Activated T-cell treated with anti-CD3 and anti-CD28 coated beads for 24 hours (primary cell): ENCODE measurements around the gene GANC.

Source experiments
- DNase-seq: peaks from one replicate; pipeline ENCODE4 v3.0.0-alpha.2; 2020; ENCODE audit warnings: low read depth

The GANC gene

GRCh38 chr15:42384597-42384996, 111.6 kb downstream of the GANC start:
- DNase-seq: no peak

DNA sequence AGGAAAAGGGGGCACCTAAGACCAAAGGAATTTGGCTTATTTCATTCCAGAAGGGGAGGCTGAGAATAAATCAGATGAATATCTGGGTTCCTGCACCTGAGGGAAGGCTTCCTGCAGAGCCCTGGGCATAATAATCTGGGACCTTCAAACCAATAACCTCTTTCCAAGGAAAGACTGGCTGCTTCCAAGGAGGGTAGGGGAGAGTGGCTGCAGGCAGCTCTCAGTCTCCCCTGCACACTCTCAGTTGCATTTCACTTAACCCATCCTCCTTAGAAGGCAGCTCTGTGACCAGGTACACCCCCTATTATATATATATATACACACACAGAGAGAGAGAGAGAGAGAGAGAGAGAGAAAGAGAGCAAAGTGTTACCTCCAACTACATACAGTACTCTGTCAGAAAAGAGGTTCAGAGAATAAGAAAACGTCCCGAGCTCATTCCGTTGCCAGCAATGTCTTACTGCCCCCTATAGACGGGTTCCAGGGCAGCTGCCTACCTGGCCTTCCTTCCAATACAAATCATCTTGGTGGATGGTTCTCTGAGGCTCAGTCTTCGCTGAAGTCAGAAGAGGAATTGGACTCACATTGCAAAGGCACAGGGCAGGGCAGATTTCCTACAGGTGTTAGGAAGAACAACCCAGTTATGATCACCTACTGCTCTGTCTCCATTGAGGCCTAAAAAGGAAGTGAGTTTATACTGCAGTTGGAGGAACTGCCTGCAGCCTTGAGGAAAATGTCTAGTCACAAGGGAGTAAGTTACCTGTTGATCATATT, 112.4 kb downstream of the GANC start:
- DNase-seq: no peak

GRCh38 chr15:42385980-42386700, 113.1 kb downstream of the GANC start:
- no peak for DNase-seq

DNA sequence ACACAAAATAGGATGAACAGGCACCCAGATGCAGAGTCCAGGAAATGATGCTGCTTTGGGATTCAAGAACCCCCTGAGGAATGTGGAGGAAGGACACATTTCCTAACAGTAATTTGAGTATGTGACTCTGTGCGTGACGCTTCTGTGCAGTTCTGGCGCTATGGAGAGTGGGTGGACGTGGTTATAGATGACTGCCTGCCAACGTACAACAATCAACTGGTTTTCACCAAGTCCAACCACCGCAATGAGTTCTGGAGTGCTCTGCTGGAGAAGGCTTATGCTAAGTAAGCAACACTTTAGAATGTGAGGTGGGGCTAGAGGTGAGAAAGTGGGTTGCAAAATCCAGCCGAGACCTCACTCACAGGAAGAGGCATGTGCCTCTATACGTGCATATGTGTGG, 114.6 kb downstream of the GANC start:
- no peak for DNase-seq

DNA sequence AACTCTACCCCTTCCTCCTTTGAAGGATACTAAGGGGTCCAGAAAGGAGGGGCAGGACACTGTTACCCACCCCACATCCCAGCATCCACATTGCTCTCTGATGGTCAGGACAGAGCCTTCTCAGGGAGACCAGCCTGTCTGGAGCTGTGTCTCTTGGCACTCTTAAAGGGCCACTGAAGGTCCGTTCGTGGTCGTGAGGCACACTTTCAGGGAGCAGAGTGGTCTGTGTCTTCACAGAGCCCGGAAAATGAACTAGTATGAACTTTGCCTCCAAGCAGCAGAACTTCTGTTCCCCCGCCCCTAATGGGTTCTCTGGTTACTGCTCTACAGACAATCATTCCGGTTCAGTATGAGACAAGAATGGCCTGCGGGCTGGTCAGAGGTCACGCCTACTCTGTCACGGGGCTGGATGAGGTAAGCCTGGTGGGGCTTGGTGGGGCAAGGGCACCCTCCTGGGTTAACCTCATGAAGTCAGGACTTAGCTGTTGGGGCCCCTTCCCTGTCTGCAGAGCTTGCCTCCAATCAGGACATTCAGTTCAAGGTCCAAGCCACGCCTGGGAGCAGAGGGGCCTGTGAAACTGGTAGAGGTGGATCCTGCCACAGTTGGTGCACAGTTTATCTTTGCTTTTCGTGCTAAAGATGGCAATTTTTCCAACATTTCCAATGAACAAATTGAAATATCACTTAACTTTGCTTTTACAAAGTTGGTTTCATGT, 119.5 kb downstream of the GANC start:
- no peak for DNase-seq

DNA sequence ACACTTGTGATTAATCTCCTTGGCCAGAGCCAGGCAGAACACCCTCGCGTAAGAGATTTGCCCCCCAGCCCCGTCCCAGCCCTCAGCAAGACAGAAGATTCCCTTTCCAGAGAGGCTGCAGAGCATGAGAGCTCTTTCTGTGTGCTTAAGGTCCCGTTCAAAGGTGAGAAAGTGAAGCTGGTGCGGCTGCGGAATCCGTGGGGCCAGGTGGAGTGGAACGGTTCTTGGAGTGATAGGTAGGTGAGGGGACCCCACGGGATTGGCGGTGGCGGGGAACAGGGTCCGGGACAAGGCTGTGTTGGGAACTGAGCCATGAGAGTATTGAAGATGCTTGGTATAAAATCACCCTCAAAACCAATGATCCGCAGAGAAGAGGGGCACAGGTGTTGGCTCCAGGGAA, 121.1 kb downstream of the GANC start:
- no peak for DNase-seq

- DNase-seq: no peak
Measured at GRCh38 chr15:42395838-42396237, 122.8 kb downstream of the GANC start.

DNA sequence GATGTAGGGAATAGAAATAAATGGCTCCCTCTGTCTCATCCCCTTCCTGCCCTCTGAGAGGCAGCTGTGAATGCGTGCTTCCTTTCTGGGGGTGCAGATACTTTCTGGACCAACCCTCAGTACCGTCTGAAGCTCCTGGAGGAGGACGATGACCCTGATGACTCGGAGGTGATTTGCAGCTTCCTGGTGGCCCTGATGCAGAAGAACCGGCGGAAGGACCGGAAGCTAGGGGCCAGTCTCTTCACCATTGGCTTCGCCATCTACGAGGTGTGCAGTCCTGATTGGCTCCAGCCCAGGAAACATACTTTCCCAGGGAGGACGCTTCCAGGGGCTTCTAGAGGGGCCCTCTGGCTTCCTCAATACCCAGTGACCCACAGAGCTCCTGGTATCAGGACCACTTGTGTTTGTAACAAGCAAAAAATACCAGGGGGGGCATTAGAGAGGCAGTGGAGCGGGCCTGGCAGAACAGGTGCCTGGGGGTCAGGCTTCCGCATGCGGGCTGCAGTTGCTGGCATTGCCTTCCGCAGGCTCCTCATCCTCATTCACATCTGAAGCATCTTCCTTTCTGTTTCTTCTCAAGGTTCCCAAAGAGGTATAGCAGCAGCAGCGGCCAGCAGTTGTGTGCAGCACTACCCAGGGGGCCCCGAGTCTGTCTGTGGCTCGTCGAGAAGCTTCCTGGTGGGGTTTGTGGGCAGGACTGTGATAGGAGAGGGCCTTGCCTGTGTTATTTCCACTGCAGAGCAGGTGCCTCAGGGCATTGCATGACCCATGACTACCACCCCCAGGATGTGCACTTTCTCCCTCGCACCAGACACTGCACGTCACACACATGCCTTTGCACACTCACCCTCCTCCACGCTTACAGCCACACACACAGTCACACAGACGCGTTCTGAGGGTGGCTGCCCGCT, 128.8 kb downstream of the GANC start:
- no peak for DNase-seq

- DNase-seq: no peak
Measured at GRCh38 chr15:42402455-42403205, 129.6 kb downstream of the GANC start.

- no peak for DNase-seq
Measured at GRCh38 chr15:42403389-42403788, 130.4 kb downstream of the GANC start.

GRCh38 chr15:42404461-42405235, 131.6 kb downstream of the GANC start:
- DNase-seq: no peak

GRCh38 chr15:42405863-42406482, 133.0 kb downstream of the GANC start:
- DNase-seq: no peak
